ENCODE results near the gene ITGB7. TPM values are rescaled to one million over a fixed set of nuclear protein-coding genes. Genes with fewer than 3 reads are reported as not detected.

The ITGB7 gene
- total and polyA plus RNA-seq, 10 of the 15 experiments (the other 5 are each of a cell fraction or from before 2014, with no cell fraction given): 54.5 to 487 (median 252) TPM

GRCh38 chr12:53227836-53228235 is 20.8 kb upstream of the ITGB7 start:
- CTCF ChIA-PET: no interaction called here
- peaks cover 0 to 3% of the 10 kb centered on the region in 2 experiments; a peak in 2 of 4 replicates for H3K27me3 ChIP-seq (replicated peaks in 1 of 2; ENCODE audit: control insufficient read depth in 2 of 2, insufficient read depth in 2 of 2, low read length in 1 of 2)
- no peaks in the 10 kb centered on the region for H3K79me2 ChIP-seq (ENCODE audit: control insufficient read depth, insufficient read depth, low read length)

More at GRCh38 chr12:53227836-53228235, 20.8 kb upstream of the ITGB7 start:
- ChIA-PET RAD21 (ENCODE audit: unreplicated experiment) (no interaction called here), POLR2A (interaction anchor here (0.7 kb wide), 1 partner anchor 143 kb away, joined by 3 read pairs; no protein-coding TSS in a partner anchor), SMC1A (ENCODE audit: uncharacterized antibody, unreplicated experiment) (interaction anchor here (1.3 kb wide), 1 partner anchor 11 kb away, joined by 3 read pairs; no protein-coding TSS in a partner anchor)
- Histone ChIP-seq H3K9ac (ENCODE audit: control insufficient read depth, insufficient read depth, low read length) (no peak overlapping the region), H4K20me1 (ENCODE audit: control insufficient read depth, insufficient read depth) (no peaks in the 10 kb centered on the region), H2AFZ (ENCODE audit: control insufficient read depth, low read depth, low read length) (no peak overlapping the region), H3K36me3 (ENCODE audit: control insufficient read depth in 2 of 2, insufficient read depth in 2 of 2, low read length in 1 of 2) (no peaks in the 10 kb centered on the region), H3K4me1 (ENCODE audit: control insufficient read depth, insufficient read depth, low read length) (peaks cover 6% of the 10 kb centered on the region), H3K4me3 (no peak overlapping the region), H3K9me3 (replicated peaks; ENCODE audit: control insufficient read depth, insufficient read depth, low read length) (no peaks in the 10 kb centered on the region), H3K27ac (ENCODE audit: control insufficient read depth, insufficient read depth) (no peak overlapping the region), H3K4me2 (ENCODE audit: control insufficient read depth, insufficient read depth) (no peak overlapping the region)
- no TSS peak for BruUV-seq (replicated peaks)
- TF ChIP-seq MYC (IDR thresholded peaks at IDR 0.05; ENCODE audit: insufficient read depth, insufficient read length, insufficient replicate concordance, low read length, severe bottlenecking) (no peak), NBN (IDR thresholded peaks at IDR 0.05) (no peak), HDAC2 (IDR thresholded peaks at IDR 0.05) (no peak), BCL3 (IDR thresholded peaks at IDR 0.05; ENCODE audit: borderline replicate concordance, insufficient read depth, low read depth, low read length, poor library complexity, severe bottlenecking) (no peak), TCF12 (IDR thresholded peaks at IDR 0.05; ENCODE audit: low read depth, low read length) (no peak), ETV6 (conservative IDR thresholded peaks at IDR 0.05 in 1 of 2, IDR thresholded peaks at IDR 0.05 in 1 of 2; ENCODE audit: borderline replicate concordance in 1 of 2, low read depth in 1 of 2) (no peak), REST (IDR thresholded peaks at IDR 0.05; ENCODE audit: low read depth, low read length) (no peak), USF1 (IDR thresholded peaks at IDR 0.05; ENCODE audit: borderline replicate concordance, extremely low read length, insufficient read depth, low read depth, low read length) (no peak), SMAD1 (IDR thresholded peaks at IDR 0.05; ENCODE audit: low read depth, partially characterized antibody) (no peak), MTA3 (IDR thresholded peaks at IDR 0.05; ENCODE audit: borderline replicate concordance, low read length) (no peak), BACH1 (IDR thresholded peaks at IDR 0.05; ENCODE audit: borderline replicate concordance) (no peak), KDM1A (IDR thresholded peaks at IDR 0.05; ENCODE audit: borderline replicate concordance) (no peak), EGR1 (IDR thresholded peaks at IDR 0.05; ENCODE audit: borderline replicate concordance in 1 of 2, low read depth in 2 of 2, low read length in 2 of 2) (no peak), FOXK2 (IDR thresholded peaks at IDR 0.05) (no peak), MAX (IDR thresholded peaks at IDR 0.05; ENCODE audit: low read depth, low read length) (no peak), PAX8 (IDR thresholded peaks at IDR 0.05) (no peak), IKZF2 (IDR thresholded peaks at IDR 0.05) (no peak), TBL1XR1 (IDR thresholded peaks at IDR 0.05; ENCODE audit: low read depth, low read length) (no peak)
- intact Hi-C loops (cut with micrococcal nuclease; ENCODE audit: unreplicated experiment): no loop called here
- WGBS (ENCODE audit: insufficient coverage, insufficient replicate concordance, low lambda C conversion rate, missing lambda C conversion rate): 23% methylated on average over 1 of the region's 1 CpG
- no peak for DNase-seq (ENCODE audit: low read depth, low spot score)
- in situ Hi-C loops (cut with MboI): no loop called here
- ATAC-seq: no peak
- FAIRE-seq: no peak

Data from GM12878 (cell line).